ENCODE results near the gene ZFP2.
"Not testable (repeated sequence)": the region's sequence is repeated elsewhere in the genome, so short reads cannot be mapped to it uniquely, and the experiment has no call there.

ZFP2 gene

DNA sequence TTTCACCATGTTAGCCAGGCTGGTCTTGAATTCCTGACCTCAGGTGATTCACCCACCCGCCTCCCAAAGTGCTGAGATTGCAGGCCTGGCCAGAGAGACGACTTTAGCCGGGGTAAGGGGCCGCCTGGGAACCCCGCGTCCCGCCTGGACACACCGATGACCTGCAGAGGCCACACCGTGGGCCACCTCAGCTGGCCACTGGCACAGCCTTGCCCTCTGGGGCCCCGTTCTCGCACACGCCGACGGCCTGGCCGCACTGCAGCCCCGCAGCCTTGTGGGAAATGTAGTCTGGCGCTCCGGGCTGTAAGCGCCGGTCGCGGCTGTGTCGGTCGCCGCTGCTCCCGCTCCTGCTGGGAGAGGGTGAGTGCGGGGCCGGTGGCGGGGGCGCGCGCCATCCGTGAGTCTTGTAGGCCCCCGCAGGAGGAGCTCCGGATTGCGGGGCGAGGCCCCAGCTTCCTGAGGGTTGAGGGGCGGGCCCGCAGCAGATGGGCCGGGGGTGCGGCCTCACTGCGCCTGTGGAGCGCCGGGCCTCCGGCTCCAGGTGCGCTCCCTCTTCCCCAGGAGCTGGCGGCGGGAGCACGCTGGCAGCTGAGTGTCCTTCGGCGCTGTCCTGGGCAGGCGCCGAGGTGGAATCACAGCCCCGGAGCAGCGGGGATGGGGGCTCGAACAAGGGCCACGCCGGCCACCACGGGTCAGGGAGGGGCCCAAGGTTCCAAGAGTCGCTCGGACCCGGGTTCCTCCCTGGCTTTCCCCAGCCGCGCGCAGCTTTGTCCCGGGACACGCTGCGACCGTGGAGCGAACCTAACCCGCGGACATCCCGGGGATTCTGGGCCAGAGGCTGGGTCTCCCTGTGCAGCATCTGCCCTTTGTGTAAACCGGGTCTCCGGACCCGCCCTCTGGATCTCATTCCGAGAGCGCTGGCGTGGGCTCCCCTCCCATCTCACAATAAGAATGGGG is at the start of gene ZFP2:
TSS of gene ZFP2 (plus strand) at position 299 of the 957 bp plus-strand sequence. CDS start 35,401 bp downstream, outside the sequence.
- FAIRE-seq: no peak

DNA sequence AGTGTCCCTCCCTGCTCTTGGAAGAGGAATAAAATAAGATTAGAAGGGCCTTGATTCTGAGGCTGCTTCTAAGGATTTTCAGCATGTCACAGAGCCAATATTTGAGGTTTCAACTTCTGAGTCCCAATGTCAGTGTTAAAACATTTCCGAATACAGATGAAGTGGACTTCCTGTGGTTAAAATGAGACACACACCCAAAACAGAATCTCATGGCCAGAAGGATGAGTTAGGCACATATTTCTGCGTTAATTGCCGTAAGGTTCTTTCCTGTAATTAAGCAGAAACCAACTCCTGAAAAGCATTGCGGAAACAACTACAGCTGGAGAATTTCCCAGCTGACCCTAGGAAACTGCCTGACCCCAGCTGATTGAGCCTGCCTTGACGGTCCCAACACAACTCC is 46.4 kb upstream of the ZFP2 start:
- FAIRE-seq: no peak

- FAIRE-seq: no peak
Measured at GRCh38 chr5:178851951-178852350, 43.8 kb upstream of the ZFP2 start.

- FAIRE-seq: no peak
Measured at GRCh38 chr5:178854284-178854683, 41.4 kb upstream of the ZFP2 start.

- FAIRE-seq: peak; percentile 3
Measured at GRCh38 chr5:178859625-178860521, 35.8 kb upstream of the ZFP2 start, which contains the start of gene ZNF354B. Gene ZNF354B, plus strand, starts transcription at chr5:178859953. Its CDS starts 1,095 bp downstream, at chr5:178861048.

- not testable (repeated sequence) for FAIRE-seq
Measured at GRCh38 chr5:178860615-178861014, 35.1 kb upstream of the ZFP2 start.

- FAIRE-seq: no peak
Measured at GRCh38 chr5:178861627-178862026, 34.1 kb upstream of the ZFP2 start.

- no peak for FAIRE-seq
Measured at GRCh38 chr5:178866946-178867345, 28.8 kb upstream of the ZFP2 start.

DNA sequence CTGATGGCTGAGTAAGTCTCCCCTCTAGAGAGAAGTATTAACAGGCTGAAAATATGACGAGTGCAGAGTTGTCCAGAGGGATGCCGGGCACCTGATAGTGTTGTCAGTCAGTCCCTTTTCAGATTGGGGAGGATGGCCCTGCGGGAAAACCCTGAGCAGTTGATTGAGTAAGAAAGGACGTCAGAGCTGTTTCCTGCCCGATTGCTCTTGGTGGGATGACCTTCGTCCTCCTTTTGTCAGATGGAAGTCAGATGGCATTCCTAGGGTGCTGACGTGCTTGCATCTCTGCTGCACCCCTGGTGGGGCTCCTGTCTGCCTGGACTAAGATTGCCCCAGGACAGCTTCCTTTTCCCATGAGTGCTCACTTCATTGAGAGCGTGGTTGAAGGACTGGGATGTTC is 26.1 kb upstream of the ZFP2 start:
- no peak for FAIRE-seq

DNA sequence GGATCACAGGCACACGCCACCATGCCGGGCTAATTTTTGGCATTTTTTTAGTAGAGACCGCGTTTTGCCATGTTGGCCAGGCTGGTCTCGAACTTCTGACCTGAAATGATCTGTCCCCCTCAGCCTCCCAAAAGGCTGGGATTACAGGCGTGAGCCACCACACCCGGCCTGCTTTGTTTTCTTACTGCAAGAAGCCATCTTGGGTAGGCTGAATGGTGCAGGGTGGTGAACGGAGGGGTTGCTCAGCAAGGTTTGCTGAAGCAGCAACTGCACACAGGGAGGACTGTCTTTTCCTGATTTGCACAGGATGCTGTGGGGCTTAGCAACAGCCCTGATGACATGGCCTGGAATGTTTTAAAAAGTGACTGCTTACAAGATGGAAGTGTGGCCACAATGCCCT is 25.3 kb upstream of the ZFP2 start:
- no peak for FAIRE-seq

DNA sequence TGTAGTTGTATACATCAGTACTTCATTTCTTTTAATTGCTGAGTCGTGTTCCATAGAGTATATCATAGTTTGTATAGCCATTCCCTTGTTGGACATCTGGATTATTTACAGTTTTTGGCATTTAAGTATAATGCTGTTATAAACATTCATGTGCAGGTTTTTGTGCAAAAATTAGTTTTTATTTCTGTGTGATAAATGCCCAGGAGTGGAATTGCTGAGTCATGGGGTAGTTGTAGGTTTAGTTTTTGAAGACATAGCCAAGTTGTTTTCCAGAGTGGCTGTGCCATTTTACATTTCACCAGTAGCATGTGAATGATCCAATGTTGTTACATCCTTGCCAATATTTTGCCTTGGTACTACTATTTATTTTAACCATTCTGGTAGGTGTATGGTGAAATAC is 23.4 kb upstream of the ZFP2 start:
- no peak for FAIRE-seq

GRCh38 chr5:178883115-178883694 is 12.5 kb upstream of the ZFP2 start:
- not testable (repeated sequence) for FAIRE-seq

- FAIRE-seq: no peak
Measured at GRCh38 chr5:178883815-178884430, 11.8 kb upstream of the ZFP2 start.

DNA sequence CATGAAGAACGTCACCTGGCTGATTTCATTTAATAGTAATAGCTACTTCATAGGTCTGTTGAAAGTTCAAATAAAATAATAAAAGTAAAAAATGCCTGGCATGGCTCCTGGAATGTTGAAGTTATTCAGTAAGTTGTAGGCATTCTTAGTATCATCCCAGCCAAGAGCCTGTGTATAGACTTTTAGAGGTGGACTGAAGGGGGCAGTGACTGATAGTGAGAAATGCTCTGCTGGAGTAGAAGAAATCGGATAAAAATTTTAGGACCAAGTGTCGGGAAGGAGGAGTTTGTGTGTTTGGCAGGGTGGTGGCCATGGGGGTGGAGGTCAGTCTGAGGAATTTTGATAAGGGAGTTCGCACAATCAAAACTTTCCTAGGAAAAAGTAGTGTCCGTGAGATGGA is 3.6 kb downstream of the ZFP2 start:
- FAIRE-seq: no peak

- no peak for FAIRE-seq
Measured at GRCh38 chr5:178902849-178903248, 7.1 kb downstream of the ZFP2 start.

GRCh38 chr5:178931846-178932760 is 36.4 kb downstream of the ZFP2 start:
- no peak for FAIRE-seq

DNA sequence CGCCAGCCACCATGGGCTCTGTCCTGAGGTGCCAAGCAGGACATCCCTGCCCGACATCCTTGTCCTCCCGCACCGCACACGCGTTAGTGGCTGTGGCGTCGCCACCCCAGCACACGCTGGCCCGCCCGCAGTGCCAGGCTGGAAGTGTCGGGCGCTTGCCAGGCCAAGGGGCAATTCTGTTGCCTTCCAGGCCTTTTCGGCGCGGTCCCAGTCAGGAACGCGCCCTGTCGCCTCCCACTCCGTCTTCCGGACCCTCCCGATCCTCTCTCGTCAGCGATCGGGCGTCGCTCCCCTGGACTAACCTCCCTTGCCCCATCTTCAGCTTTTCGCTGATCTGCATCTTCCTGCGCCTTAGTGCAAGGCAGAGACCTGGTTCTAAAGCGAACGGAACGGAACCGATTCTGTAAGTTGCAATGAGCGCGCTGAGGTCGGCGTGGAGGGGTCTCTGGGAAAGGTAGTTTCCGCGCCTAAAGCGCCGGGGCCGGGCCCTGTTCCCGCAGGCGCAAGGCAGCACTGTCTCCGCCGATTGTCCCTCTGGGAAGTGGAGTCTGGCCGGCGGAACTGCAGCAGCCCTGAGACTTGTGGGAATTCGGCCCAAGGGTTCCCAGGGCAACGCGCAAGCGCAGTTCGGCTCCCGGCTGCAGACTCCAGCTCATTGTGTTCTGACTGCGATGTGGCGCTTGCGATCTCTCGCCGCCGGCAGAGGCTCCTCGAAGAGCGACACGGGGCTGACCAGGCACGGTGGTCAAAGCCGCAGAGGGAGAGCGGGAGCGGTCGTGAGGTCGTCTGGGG is 45.1 kb downstream of the ZFP2 start, which contains the start of gene ZNF454:
TSS of gene ZNF454 (plus strand) at position 630 of the 792 bp plus-strand sequence. CDS start 1,594 bp downstream, outside the sequence.
- FAIRE-seq: no peak

DNA sequence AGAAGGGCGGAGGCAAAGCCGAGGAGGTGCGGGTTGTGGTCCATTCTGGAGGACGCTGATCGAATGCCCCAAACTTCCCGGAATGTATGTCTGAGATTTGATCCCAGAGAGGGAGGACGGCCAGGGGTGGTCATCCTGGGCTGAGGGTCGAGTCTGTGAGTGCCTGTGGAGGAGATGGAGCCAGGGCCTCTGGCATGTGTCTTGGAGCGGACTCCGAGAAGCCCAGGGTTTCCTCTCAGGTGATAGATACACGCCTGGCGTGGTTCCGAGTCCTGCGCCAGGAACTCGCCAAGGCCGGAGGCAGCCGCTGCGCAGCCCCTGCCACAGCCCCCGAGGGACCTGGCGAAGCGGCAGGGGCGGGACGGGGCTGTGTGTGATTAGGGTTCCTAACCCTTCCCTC is 45.6 kb downstream of the ZFP2 start:
- FAIRE-seq: no peak

DNA sequence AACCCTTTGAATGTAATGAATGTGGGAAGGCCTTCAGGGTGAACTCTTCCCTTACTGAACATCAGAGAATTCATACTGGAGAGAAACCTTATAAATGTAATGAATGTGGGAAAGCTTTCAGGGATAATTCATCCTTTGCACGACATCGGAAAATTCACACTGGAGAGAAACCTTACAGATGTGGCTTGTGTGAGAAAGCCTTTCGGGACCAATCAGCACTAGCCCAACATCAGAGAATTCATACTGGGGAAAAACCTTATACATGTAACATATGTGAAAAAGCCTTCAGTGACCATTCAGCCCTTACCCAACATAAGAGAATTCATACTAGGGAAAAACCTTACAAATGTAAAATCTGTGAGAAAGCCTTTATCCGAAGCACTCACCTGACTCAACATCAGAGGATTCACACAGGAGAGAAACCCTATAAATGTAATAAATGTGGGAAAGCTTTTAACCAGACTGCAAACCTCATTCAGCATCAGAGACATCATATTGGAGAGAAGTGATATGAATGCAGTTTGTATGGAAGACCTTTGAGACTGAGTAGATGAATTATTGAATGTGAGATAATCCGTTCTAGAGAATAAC is 69.8 kb downstream of the ZFP2 start:
- FAIRE-seq: no peak

DNA sequence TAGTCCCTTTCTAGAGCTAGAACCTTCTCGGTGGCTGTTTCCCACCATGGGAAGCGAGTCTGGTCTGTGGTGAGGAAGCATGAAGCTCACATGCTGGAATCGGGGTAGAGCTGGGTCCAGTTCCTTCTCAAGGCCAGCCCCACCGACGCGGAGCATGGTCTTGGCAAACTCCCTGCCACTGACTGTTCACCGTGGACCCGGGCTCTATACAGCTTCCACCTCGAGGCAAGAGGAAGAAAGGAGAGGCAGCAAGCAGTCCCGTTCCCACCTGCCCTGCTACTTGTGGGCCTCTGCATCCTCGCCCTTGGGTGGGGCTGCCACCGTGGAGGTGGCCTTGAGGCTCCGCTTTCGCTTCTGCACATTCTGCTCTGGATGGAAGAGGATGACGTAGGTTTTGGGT is 85.7 kb downstream of the ZFP2 start:
- no peak for FAIRE-seq
